Osteocyte (in vitro differentiated cells): ENCODE results near the gene EFCAB11. TPM values are rescaled to one million over a fixed set of nuclear protein-coding genes. Genes with fewer than 3 reads are reported as not detected.

Experiments
- DNase-seq: peaks from one replicate; pipeline ENCODE4 v3.0.0; 2021; ENCODE audit warnings: mixed read lengths; ENCODE audit not compliant: unreplicated experiment; ENCODE audit errors: extremely low spot score
- H3K27ac Mint-ChIP-seq: one replicate; pipeline ENCODE4 v1.8.0; 2021; ENCODE audit warnings: mild to moderate bottlenecking, mixed read lengths; ENCODE audit not compliant: unreplicated experiment
- H3K27me3 Mint-ChIP-seq: one replicate; pipeline ENCODE4 v1.8.0; 2021; ENCODE audit warnings: mixed read lengths; ENCODE audit not compliant: unreplicated experiment
- H3K36me3 Mint-ChIP-seq: one replicate; pipeline ENCODE4 v1.8.0; 2021; ENCODE audit warnings: mixed read lengths; ENCODE audit not compliant: unreplicated experiment
- H3K4me1 Mint-ChIP-seq: one replicate; pipeline ENCODE4 v1.8.0; 2021; ENCODE audit warnings: mixed read lengths; ENCODE audit not compliant: unreplicated experiment
- H3K4me3 Mint-ChIP-seq: one replicate; pipeline ENCODE4 v1.8.0; 2021; ENCODE audit warnings: mild to moderate bottlenecking, moderate library complexity, mixed read lengths; ENCODE audit not compliant: unreplicated experiment
- H3K9me3 Mint-ChIP-seq: one replicate; pipeline ENCODE4 v1.8.0; 2021; ENCODE audit warnings: mixed read lengths; ENCODE audit not compliant: unreplicated experiment
- CTCF ChIP-seq: fragments of 200-600 bp; sonication (generic); IDR thresholded peaks from 2 replicates; pipeline ENCODE4 v1.5.0; 2021; ENCODE audit warnings: antibody characterized with exemption, mild to moderate bottlenecking, moderate library complexity
- total RNA-seq: library from RNA; stranded (reverse); gene quantifications from 2 replicates; pipeline ENCODE4 v1.2.1, GENCODE V29; 2021

Gene EFCAB11
- total RNA-seq, 1 donor from 2014 or later = 8.7 TPM

GRCh38 chr14:89933002-89933401 is 21.5 kb downstream of the EFCAB11 start:
- Mint-ChIP-seq H3K36me3 (peaks cover 2% of the 10 kb centered on the region), H3K4me1 (peaks cover 5% of the 10 kb centered on the region), H3K27me3 (no peaks in the 10 kb centered on the region), H3K9me3 (no peaks in the 10 kb centered on the region), H3K4me3 (no peak overlapping the region), H3K27ac (no peak overlapping the region)
- TF ChIP-seq CTCF = no peak
- DNase-seq = no peak

DNA sequence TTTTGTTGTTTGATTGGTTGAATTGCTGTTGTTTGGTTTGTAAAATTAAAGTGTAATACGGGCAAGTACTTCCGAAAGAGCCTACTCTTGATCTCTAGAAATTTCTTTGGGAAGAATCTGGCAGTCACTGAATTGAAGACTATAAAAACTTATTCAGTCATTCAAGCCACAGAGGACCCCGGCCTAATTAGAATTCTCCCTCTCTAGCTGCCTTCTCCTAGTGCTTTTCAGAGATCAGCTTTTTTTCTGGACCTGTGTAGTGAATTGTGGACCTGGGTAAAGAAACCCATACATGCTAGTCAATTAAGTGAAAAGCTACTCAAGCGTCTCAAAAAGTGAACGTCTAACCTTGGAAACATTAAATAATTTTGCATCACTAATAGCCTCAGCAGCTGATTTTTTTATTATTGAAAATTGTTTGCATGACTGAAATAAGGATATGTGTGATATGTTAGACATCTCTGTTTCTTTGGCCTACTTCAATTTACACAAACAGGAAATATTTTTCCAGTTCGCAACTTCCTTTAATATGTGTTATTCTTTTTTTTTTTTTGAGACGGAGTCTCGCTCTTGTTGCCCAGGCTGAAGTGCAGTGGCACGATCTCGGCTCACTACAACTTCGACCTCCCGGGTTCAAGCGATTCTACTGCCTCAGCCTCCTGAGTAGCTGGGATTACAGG is 27.2 kb downstream of the EFCAB11 start:
- Mint-ChIP-seq H3K9me3 (no peaks in the 10 kb centered on the region), H3K27ac (peak overlapping the region; percentile 83), H3K36me3 (peaks cover 5% of the 10 kb centered on the region), H3K4me3 (no peak overlapping the region), H3K4me1 (peaks cover 24% of the 10 kb centered on the region), H3K27me3 (no peaks in the 10 kb centered on the region)
- no peak for DNase-seq
- TF ChIP-seq CTCF = no peak

DNA sequence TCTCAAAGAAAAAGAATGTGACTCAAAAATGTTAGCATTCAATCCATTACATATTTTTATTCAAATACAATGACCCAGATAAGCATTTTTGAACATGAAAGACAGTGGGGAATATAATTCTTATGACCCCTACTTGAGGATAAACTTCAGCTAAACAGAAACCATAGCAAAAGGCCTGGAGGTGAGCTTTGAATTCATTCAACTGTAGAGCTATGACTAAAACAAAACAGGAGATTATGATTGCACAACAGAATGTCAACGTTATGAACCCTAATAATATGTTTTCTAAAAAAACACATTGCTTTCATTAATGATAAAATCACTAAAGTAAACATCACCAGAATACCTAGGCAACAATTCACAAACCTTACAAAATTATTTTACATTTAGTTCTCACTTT is 27.8 kb downstream of the EFCAB11 start:
- Mint-ChIP-seq H3K27me3 (no peaks in the 10 kb centered on the region), H3K27ac (peak overlapping the region; percentile 83), H3K4me1 (peaks cover 30% of the 10 kb centered on the region), H3K4me3 (no peak overlapping the region), H3K36me3 (peaks cover 5% of the 10 kb centered on the region), H3K9me3 (no peaks in the 10 kb centered on the region)
- no peak for TF ChIP-seq CTCF
- no peak for DNase-seq

GRCh38 chr14:89924268-89924667 is 30.3 kb downstream of the EFCAB11 start:
- no peak for TF ChIP-seq CTCF
- Mint-ChIP-seq H3K4me1 (peaks cover 35% of the 10 kb centered on the region), H3K27ac (no peak overlapping the region), H3K36me3 (peaks cover 3% of the 10 kb centered on the region), H3K27me3 (no peaks in the 10 kb centered on the region), H3K9me3 (no peaks in the 10 kb centered on the region), H3K4me3 (no peak overlapping the region)
- DNase-seq = no peak

- no peak for TF ChIP-seq CTCF
- H3K27me3 Mint-ChIP-seq = no peaks in the 10 kb centered on the region
- H3K9me3 Mint-ChIP-seq = no peaks in the 10 kb centered on the region
- H3K4me3 Mint-ChIP-seq = peak overlapping the region; percentile 23
- H3K36me3 Mint-ChIP-seq = peaks cover 3% of the 10 kb centered on the region
- H3K27ac Mint-ChIP-seq = peak overlapping the region; percentile 96
- DNase-seq = no peak
- peaks cover 31% of the 10 kb centered on the region for H3K4me1 Mint-ChIP-seq
These were observed 32.3 kb downstream of the EFCAB11 start for GRCh38 chr14:89922031-89922907.
